ENCODE measurements around the gene PLCB1.

DNA sequence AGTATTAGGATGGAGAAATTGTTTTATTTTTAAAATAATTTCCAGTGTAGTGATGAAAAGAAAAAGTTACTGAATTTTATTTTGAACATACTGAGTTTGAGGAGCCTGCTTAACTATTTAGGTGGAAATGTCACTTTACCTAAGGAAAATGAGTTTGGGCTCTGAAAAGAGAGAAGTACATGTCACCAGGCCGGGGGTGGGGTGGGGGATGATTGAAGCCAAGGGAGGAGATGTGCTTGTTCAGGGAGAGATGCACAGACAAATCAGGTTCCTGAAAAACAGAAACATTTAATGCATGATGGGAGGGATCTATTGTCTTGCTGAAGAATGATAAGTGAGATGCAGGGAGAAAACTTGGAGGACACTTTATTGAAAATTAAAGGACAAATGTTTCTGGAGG, 71.3 kb downstream of the PLCB1 start:
- no peak for TF ChIP-seq CTCF (IDR thresholded peaks at IDR 0.05; ENCODE audit: low read depth, low read length, poor library complexity, severe bottlenecking)
- TF ChIP-seq EZH2phosphoT487 (IDR thresholded peaks at IDR 0.05; ENCODE audit: borderline replicate concordance, low read length): no peak
